Measurements from ENCODE around the gene PDE8A. TPM values are rescaled to one million over a fixed set of nuclear protein-coding genes. Genes with fewer than 3 reads are reported as not detected.

The PDE8A gene
- 10 to 100 TPM; 63.3 to 85.3 TPM for total RNA-seq

DNA sequence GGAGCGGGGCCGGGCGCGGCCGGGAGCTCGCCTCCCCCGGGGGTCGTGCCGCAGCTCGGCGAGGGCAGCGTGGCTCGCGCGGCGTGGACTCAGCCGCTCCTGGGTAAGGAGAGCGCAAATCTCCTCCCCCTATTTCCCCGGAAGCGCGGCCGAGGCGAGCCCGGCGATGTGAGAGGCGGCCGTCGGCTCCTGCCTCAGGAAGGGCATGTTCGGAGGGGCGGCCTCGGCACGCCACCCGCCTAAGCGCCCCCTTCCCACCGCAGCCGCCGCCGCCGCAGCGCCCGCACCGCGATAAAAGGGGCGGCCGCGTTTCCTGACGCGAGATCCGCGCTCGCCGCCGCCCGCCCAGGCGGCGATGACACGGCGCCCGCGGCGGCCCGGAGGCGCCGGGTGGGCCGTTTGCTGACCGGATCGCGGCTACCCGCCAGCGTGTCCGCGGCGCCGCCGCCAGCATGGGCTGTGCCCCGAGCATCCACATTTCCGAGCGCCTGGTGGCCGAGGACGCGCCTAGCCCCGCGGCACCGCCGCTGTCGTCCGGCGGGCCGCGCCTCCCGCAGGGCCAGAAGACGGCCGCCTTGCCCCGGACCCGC is at the start of gene PDE8A:
TSS of gene PDE8A (plus strand) at position 146 of the 590 bp plus-strand sequence. CDS start at position 453, 307 bp downstream.
- H3K27me3 ChIP-seq = no peaks in the 10 kb centered on the region
- peak within 1 kb of the TSS; percentile 71 for H3K4me3 ChIP-seq
- intact Hi-C loops (cut with DNase I) = no loop called here
- no peaks in the 10 kb centered on the region for H3K36me3 ChIP-seq
- no peak for DNase-seq
- TF ChIP-seq, protein P1, sequence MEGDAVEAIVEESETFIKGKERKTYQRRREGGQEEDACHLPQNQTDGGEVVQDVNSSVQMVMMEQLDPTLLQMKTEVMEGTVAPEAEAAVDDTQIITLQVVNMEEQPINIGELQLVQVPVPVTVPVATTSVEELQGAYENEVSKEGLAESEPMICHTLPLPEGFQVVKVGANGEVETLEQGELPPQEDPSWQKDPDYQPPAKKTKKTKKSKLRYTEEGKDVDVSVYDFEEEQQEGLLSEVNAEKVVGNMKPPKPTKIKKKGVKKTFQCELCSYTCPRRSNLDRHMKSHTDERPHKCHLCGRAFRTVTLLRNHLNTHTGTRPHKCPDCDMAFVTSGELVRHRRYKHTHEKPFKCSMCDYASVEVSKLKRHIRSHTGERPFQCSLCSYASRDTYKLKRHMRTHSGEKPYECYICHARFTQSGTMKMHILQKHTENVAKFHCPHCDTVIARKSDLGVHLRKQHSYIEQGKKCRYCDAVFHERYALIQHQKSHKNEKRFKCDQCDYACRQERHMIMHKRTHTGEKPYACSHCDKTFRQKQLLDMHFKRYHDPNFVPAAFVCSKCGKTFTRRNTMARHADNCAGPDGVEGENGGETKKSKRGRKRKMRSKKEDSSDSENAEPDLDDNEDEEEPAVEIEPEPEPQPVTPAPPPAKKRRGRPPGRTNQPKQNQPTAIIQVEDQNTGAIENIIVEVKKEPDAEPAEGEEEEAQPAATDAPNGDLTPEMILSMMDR (IDR thresholded peaks at IDR 0.05) = no peak
- peaks cover 5% of the 10 kb centered on the region for H3K4me1 ChIP-seq
- peak within 1 kb of the TSS; percentile 79 to 87 for H3K9ac ChIP-seq (ENCODE audit: low read depth in 2 of 2, low read length in 2 of 2)
- peak within 1 kb of the TSS; percentile 95 for H3K27ac ChIP-seq
- no peaks in the 10 kb centered on the region for H3K9me3 ChIP-seq

- Histone ChIP-seq H3K36me3 (no peaks in the 10 kb centered on the region), H3K27ac (no peak overlapping the region), H3K4me1 (no peaks in the 10 kb centered on the region), H3K27me3 (no peaks in the 10 kb centered on the region), H3K4me3 (no peak overlapping the region), H3K9me3 (no peaks in the 10 kb centered on the region), H3K9ac (ENCODE audit: low read depth in 2 of 2, low read length in 2 of 2) (no peak overlapping the region)
- intact Hi-C loops (cut with DNase I) = no loop called here
- no peak for DNase-seq
- TF ChIP-seq, protein P1 (IDR thresholded peaks at IDR 0.05) = no peak
Measured at GRCh38 chr15:84934942-84935729, 46.5 kb upstream of the PDE8A start.

DNA sequence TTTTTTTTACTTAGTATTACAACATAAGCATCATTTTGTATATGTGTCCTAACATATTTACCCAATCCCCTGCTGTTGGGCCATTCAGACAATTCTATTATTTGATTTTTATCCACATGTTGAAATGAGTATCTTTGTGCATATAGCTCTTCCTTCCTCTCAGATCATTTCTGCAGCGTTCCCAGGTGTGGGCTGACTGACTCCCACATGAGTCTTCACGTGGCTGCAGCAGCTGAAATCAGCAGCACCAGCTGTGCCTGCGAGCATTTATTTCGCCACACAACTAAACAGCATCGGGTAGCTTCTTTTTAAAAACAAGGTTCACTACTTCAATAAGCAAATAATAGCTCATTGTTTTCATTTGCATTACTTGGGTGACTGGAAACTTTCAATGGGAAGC is 44.5 kb upstream of the PDE8A start:
- Histone ChIP-seq H3K9me3 (no peaks in the 10 kb centered on the region), H3K27ac (no peak overlapping the region), H3K4me3 (no peak overlapping the region), H3K9ac (ENCODE audit: low read depth in 2 of 2, low read length in 2 of 2) (no peak overlapping the region), H3K27me3 (no peaks in the 10 kb centered on the region), H3K4me1 (no peaks in the 10 kb centered on the region), H3K36me3 (no peaks in the 10 kb centered on the region)
- TF ChIP-seq, protein P1 (IDR thresholded peaks at IDR 0.05) = no peak
- intact Hi-C loops (cut with DNase I) = no loop called here
- DNase-seq = no peak

GRCh38 chr15:84938726-84939125 is 42.9 kb upstream of the PDE8A start:
- no peaks in the 10 kb centered on the region for H3K27me3 ChIP-seq
- no peak overlapping the region for H3K9ac ChIP-seq (ENCODE audit: low read depth in 2 of 2, low read length in 2 of 2)
- no peak overlapping the region for H3K4me3 ChIP-seq
- no peak for DNase-seq
- H3K27ac ChIP-seq = no peak overlapping the region
- intact Hi-C loops (cut with DNase I) = no loop called here
- no peaks in the 10 kb centered on the region for H3K4me1 ChIP-seq
- no peaks in the 10 kb centered on the region for H3K9me3 ChIP-seq
- TF ChIP-seq, protein P1 (IDR thresholded peaks at IDR 0.05) = no peak
- H3K36me3 ChIP-seq = no peaks in the 10 kb centered on the region

GRCh38 chr15:84940399-84940798 is 41.3 kb upstream of the PDE8A start:
- Histone ChIP-seq H3K4me3 (no peak overlapping the region), H3K9me3 (no peaks in the 10 kb centered on the region), H3K27me3 (no peaks in the 10 kb centered on the region), H3K4me1 (no peaks in the 10 kb centered on the region), H3K36me3 (no peaks in the 10 kb centered on the region), H3K27ac (no peak overlapping the region), H3K9ac (ENCODE audit: low read depth in 2 of 2, low read length in 2 of 2) (no peak overlapping the region)
- no peak for DNase-seq
- intact Hi-C loops (cut with DNase I) = no loop called here
- TF ChIP-seq, protein P1 (IDR thresholded peaks at IDR 0.05) = no peak
